ENCODE data around the gene SPACDR. TPM values are rescaled to one million over a fixed set of nuclear protein-coding genes. Genes with fewer than 3 reads are reported as not detected.

SPACDR gene
- total and polyA plus RNA-seq, 9 of the 15 experiments (the other 6 are each of a cell fraction or from before 2014, with no cell fraction given) = 0.07 to 0.55 (median 0.14) TPM; not detected in 1

- intact Hi-C loops (cut with micrococcal nuclease) = no loop called here
- ATAC-seq (peak; percentile 46), DNase-seq (ENCODE audit: extremely low read depth in 1 of 4, low spot score in 3 of 4) (peak; percentile 88 to 90 (median 88)), FAIRE-seq (peak; percentile 93)
- in situ Hi-C loops (cut with MboI) = loop anchor here (25.0 kb wide), 1 partner anchor 89 kb away; the partner anchor contains the start of gene SAP25
- H3K79me2 ChIP-seq (ENCODE audit: control insufficient read depth, insufficient read depth, low read length) = peaks cover 49% of the 10 kb centered on the region
- H3K9ac ChIP-seq (ENCODE audit: insufficient read depth in 1 of 2, low read depth in 2 of 2, low read length in 2 of 2) = peak overlapping the region; percentile 26 to 77; a peak in 3 of 4 replicates
- no TSS peak for BruUV-seq (replicated peaks)
- no peaks in the 10 kb centered on the region for H3K27me3 ChIP-seq (ENCODE audit: control insufficient read depth in 2 of 2, insufficient read depth in 2 of 2, low read length in 2 of 2)
- peak overlapping the region; percentile 77 for H3K27ac ChIP-seq (ENCODE audit: extremely low read depth, low read depth, low read length)
- 21% methylated on average over 14 of the region's 14 CpGs for WGBS (ENCODE audit: insufficient coverage, low coverage, missing lambda C conversion rate)
- POLR2A ChIA-PET = interaction anchor here (0.6 to 0.9 kb wide), 4 partner anchors 11 to 355 kb away, joined by 3 to 4 read pairs (median 3); partner anchors contain the start of gene FBXO24
- peak overlapping the region; percentile 6; the same call in 1 of the 2 replicates for H3K4me3 ChIP-seq
- peaks cover 6% of the 10 kb centered on the region for H3K9me1 ChIP-seq (ENCODE audit: control insufficient read depth, insufficient read depth, low read length)
- H3K4me1 ChIP-seq (replicated peaks in 1 of 2; ENCODE audit: control insufficient read depth in 2 of 2, insufficient read depth in 2 of 2, low read length in 2 of 2) = peaks cover 41 to 69% of the 10 kb centered on the region in 2 experiments
- H3K4me2 ChIP-seq (ENCODE audit: insufficient read depth, low read length) = peak overlapping the region; percentile 67
- peaks cover 76% of the 10 kb centered on the region for H3K36me3 ChIP-seq (ENCODE audit: control insufficient read depth, insufficient read depth, low read length)
- CTCF ChIA-PET (ENCODE audit: low intra/inter-chr PET ratio) = interaction anchor here (0.7 kb wide), 2 partner anchors 91 to 100 kb away, joined by 3 to 6 read pairs; no protein-coding TSS in a partner anchor
- H4K20me1 ChIP-seq (replicated peaks; ENCODE audit: control insufficient read depth, insufficient read depth, low read length) = peaks cover 19% of the 10 kb centered on the region
- H2AFZ ChIP-seq (ENCODE audit: low read depth, low read length) = peak overlapping the region; percentile 55
- H3K9me3 ChIP-seq (replicated peaks; ENCODE audit: control insufficient read depth, insufficient read depth, low read depth, low read length) = no peaks in the 10 kb centered on the region
- peak; percentile 50; the same call in 1 of the 2 replicates for TF ChIP-seq SMAD4 (CRISPR knock-in tag; conservative IDR thresholded peaks at IDR 0.05)
- TF ChIP-seq CC2D1A (IDR thresholded peaks at IDR 0.05) = no peak
- TF ChIP-seq BCL6 (CRISPR knock-in tag; IDR thresholded peaks at IDR 0.05) = no peak
- TF ChIP-seq TEAD1 (CRISPR knock-in tag; IDR thresholded peaks at IDR 0.05) = 0 out of 4 replicates have a peak, but pooled peaks of 1 of the 2 experiments have one; percentile 23
- 0 out of 2 replicates have a peak, but pooled peaks have one; percentile 55 for TF ChIP-seq THRB (CRISPR knock-in tag; conservative IDR thresholded peaks at IDR 0.05)
- no peak for TF ChIP-seq GABPB2 (CRISPR knock-in tag; conservative IDR thresholded peaks at IDR 0.05)
- TF ChIP-seq DIDO1 (tag; IDR thresholded peaks at IDR 0.05; ENCODE audit: low read depth) = no peak
- TF ChIP-seq CHCHD3 (CRISPR knock-in tag; IDR thresholded peaks at IDR 0.05) = no peak
- TF ChIP-seq OTX1 (CRISPR knock-in tag; IDR thresholded peaks at IDR 0.05) = no peak
- no peak for TF ChIP-seq NELFE (IDR thresholded peaks at IDR 0.05; ENCODE audit: insufficient read depth, insufficient read length)
- TF ChIP-seq HOMEZ (CRISPR knock-in tag; IDR thresholded peaks at IDR 0.05) = no peak
- TF ChIP-seq HIVEP1 (CRISPR knock-in tag; IDR thresholded peaks at IDR 0.05) = peak; percentile 42; the same call in 1 of the 2 replicates
- TF ChIP-seq BCLAF1 (IDR thresholded peaks at IDR 0.05; ENCODE audit: borderline replicate concordance in 1 of 2, control insufficient read depth in 1 of 2, low read depth in 2 of 2, low read length in 1 of 2) = no peak
- TF ChIP-seq SMAD2 (IDR thresholded peaks at IDR 0.05; ENCODE audit: low read depth, low read length) = no peak
- TF ChIP-seq NR3C1 (CRISPR knock-in tag; IDR thresholded peaks at IDR 0.05) = no peak
Measured at GRCh38 chr7:100472854-100473499, 8.9 kb upstream of the SPACDR start.

Measured in K562 (cell line).